CD4-positive, alpha-beta memory T cell (primary cell): ENCODE results near the gene BRD9. TPM values are rescaled to one million over a fixed set of nuclear protein-coding genes. Genes with fewer than 3 reads are reported as not detected.
"Not testable (repeated sequence)": the region's sequence is repeated elsewhere in the genome, so short reads cannot be mapped to it uniquely, and the experiment has no call there.

Experiments
- CTCF ChIA-PET: fragments of 350-600 bp; sonication (Branson Sonifier 250); formaldehyde crosslinking; loops from one replicate; lab custom pipeline; 2021; ENCODE audit warnings: inconsistent platforms; ENCODE audit not compliant: partially characterized antibody; lab: Charles Lee
- POLR2A ChIA-PET: fragments of 350-600 bp; sonication (Branson Sonifier 250); formaldehyde crosslinking; loops from one replicate; lab custom pipeline; 2021; ENCODE audit not compliant: partially characterized antibody; lab: Charles Lee
- DNase-seq, 5 donors: peaks; one replicate each; pipeline versions ENCODE4 v3.0.0 to v3.0.0-alpha.2; 2020 to 2022; ENCODE audit warnings: mixed read lengths in 1 of 5
- H3K27ac ChIP-seq: one replicate; pipeline ENCODE4 v1.7.0; 2013; ENCODE audit warnings: low read depth, low read length
- H3K27me3 ChIP-seq: 2 replicates; pipeline ENCODE4 v1.7.0; 2013; ENCODE audit warnings: mild to moderate bottlenecking, low read length, moderate library complexity; ENCODE audit not compliant: insufficient read depth
- H3K36me3 ChIP-seq: 2 replicates; pipeline ENCODE4 v1.7.0; 2013; ENCODE audit warnings: mild to moderate bottlenecking, low read length, moderate library complexity; ENCODE audit not compliant: insufficient read depth
- H3K4me1 ChIP-seq: 2 replicates; pipeline ENCODE4 v1.7.0; 2013; ENCODE audit warnings: mild to moderate bottlenecking, low read length, moderate library complexity; ENCODE audit not compliant: insufficient read depth
- H3K4me3 ChIP-seq, 2 donors: one replicate each; pipeline ENCODE4 v1.7.0; 2013; ENCODE audit warnings: low read length in 2 of 2, mild to moderate bottlenecking in 1 of 2
- H3K9me3 ChIP-seq, 2 donors: one replicate each; pipeline ENCODE4 v1.7.0; 2013; ENCODE audit warnings: low read length in 2 of 2, control low read depth in 1 of 2; ENCODE audit not compliant: control insufficient read depth in 1 of 2
- H3K27ac Mint-ChIP-seq, 7 donors: one replicate each; pipeline ENCODE4 v1.8.0; 2020 to 2021; ENCODE audit warnings: mixed read lengths in 7 of 7, mild to moderate bottlenecking in 6 of 7, inconsistent platforms in 3 of 7, moderate library complexity in 3 of 7
- H3K27me3 Mint-ChIP-seq, 2 donors: one replicate each; pipeline ENCODE4 v1.8.0; 2020 to 2021; ENCODE audit warnings: mixed read lengths in 2 of 2
- H3K36me3 Mint-ChIP-seq, 2 donors: one replicate each; pipeline ENCODE4 v1.8.0; 2020 to 2021; ENCODE audit warnings: mixed read lengths in 2 of 2, inconsistent platforms in 1 of 2, mild to moderate bottlenecking in 1 of 2
- H3K4me1 Mint-ChIP-seq, 4 donors: one replicate each; pipeline ENCODE4 v1.8.0; 2020 to 2021; ENCODE audit warnings: mixed read lengths in 4 of 4, mild to moderate bottlenecking in 1 of 4
- H3K4me3 Mint-ChIP-seq, 8 donors: one replicate each; pipeline ENCODE4 v1.8.0; 2020 to 2021; ENCODE audit warnings: mixed read lengths in 8 of 8, mild to moderate bottlenecking in 7 of 8, moderate library complexity in 6 of 8, inconsistent platforms in 3 of 8
- H3K9me3 Mint-ChIP-seq, 8 donors: one replicate each; pipeline ENCODE4 v1.8.0; 2020 to 2021; ENCODE audit warnings: mixed read lengths in 8 of 8, mild to moderate bottlenecking in 5 of 8, inconsistent platforms in 3 of 8, moderate library complexity in 1 of 8
- intact Hi-C: fragments of 100-400 bp; cut with micrococcal nuclease; formaldehyde crosslinking; loops from one replicate; pipeline ENCODE4 v1.15.1; 2023
- polyA plus RNA-seq, 2 donors: library from polyadenylated mRNA; unstranded; fragments of 300-500 nt; fragmentation: Illumina TruSeq; gene quantifications; one replicate each; pipeline ENCODE4 v1.2.3, GENCODE V29; 2021
- total RNA-seq, 2 experiments: library from RNA; stranded (reverse); gene quantifications; one replicate each; pipeline ENCODE4 v1.2.3, GENCODE V29; 2021

The BRD9 gene
- total and polyA plus RNA-seq, 4 experiments from 2014 or later, result 8.0 to 86.8 (median 51.3) TPM

GRCh38 chr5:852018-852417 is 40.6 kb downstream of the BRD9 start:
- Mint-ChIP-seq H3K36me3 (no peaks in the 10 kb centered on the region), H3K9me3 (no peaks in the 10 kb centered on the region), H3K4me1 (peaks cover 0 to 4% (median 0%) of the 10 kb centered on the region in 4 donors), H3K4me3 (no peak overlapping the region), H3K27me3 (peaks cover 0 to 4% of the 10 kb centered on the region in 2 donors), H3K27ac (peak overlapping the region in 1 of 7 donors; percentile 66)
- Histone ChIP-seq H3K36me3 (no peaks in the 10 kb centered on the region), H3K27me3 (no peaks in the 10 kb centered on the region), H3K4me3 (no peak overlapping the region), H3K4me1 (no peaks in the 10 kb centered on the region), H3K9me3 (no peaks in the 10 kb centered on the region), H3K27ac (no peak overlapping the region)
- POLR2A ChIA-PET, result no interaction called here
- intact Hi-C loops, result no loop called here
- no peak for DNase-seq
- CTCF ChIA-PET, result no interaction called here

DNA sequence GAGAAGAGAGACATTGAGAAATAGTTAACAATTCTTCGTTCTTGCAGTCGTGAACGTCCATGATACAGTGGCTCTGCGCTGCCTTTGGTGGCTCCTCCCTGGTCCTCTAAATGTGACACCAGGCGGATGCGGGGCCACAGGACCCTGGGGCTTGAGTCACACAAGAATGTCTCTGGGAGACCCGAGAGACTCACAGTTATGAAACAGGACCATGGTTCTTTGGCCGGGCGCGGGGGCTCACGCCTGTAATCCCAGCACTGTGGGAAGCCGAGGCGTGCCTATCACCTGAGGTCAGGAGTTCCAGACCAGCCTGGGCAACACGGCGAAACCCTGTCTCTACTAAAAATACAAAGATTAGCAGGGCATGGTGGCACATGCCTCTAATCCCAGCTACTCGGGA is 41.0 kb downstream of the BRD9 start:
- Mint-ChIP-seq H3K27ac (no peak overlapping the region), H3K4me1 (peaks cover 3 to 9% (median 4%) of the 10 kb centered on the region in 4 donors), H3K4me3 (no peak overlapping the region), H3K9me3 (no peaks in the 10 kb centered on the region), H3K36me3 (peaks cover 0 to under 1% of the 10 kb centered on the region in 2 donors), H3K27me3 (peaks cover 0 to 6% of the 10 kb centered on the region in 2 donors)
- ChIA-PET POLR2A (no interaction called here), CTCF (no interaction called here)
- intact Hi-C loops, result no loop called here
- Histone ChIP-seq H3K4me1 (no peaks in the 10 kb centered on the region), H3K4me3 (no peak overlapping the region), H3K27ac (no peak overlapping the region), H3K27me3 (no peaks in the 10 kb centered on the region), H3K9me3 (no peaks in the 10 kb centered on the region), H3K36me3 (no peaks in the 10 kb centered on the region)
- DNase-seq, result no peak

DNA sequence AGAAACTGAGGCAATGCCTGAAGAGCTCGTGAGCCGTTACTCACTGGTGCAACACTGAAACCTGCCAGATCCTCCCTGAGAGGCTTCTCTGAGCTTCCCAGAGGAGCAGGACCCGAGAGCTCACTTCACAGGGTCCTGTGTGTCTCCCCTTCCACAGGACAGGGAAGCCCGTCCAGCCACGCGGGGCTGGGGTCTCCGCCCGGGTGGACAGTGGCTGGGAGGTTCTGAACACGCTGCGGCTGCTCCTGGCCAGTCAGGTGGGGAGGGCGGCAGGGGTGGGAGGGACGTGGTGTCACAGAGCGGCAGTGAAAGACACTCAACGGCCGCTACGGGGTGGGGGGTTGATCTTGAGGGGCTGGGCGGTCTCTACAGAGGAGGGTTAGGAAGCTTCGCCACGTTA is 41.5 kb downstream of the BRD9 start:
- H3K27me3 ChIP-seq, result no peaks in the 10 kb centered on the region
- no peaks in the 10 kb centered on the region for H3K36me3 ChIP-seq
- peaks cover 7 to 12% (median 7%) of the 10 kb centered on the region in 4 donors for H3K4me1 Mint-ChIP-seq
- H3K9me3 Mint-ChIP-seq, result no peaks in the 10 kb centered on the region
- H3K27ac Mint-ChIP-seq, result no peak overlapping the region
- intact Hi-C loops, result no loop called here
- peaks cover 0 to 4% of the 10 kb centered on the region in 2 donors for H3K36me3 Mint-ChIP-seq
- no peak for DNase-seq
- no peak overlapping the region for H3K4me3 Mint-ChIP-seq
- peaks cover 0 to 6% of the 10 kb centered on the region in 2 donors for H3K27me3 Mint-ChIP-seq
- H3K4me3 ChIP-seq, result no peak overlapping the region
- POLR2A ChIA-PET, result no interaction called here
- no peaks in the 10 kb centered on the region for H3K9me3 ChIP-seq
- no peaks in the 10 kb centered on the region for H3K4me1 ChIP-seq
- no peak overlapping the region for H3K27ac ChIP-seq
- CTCF ChIA-PET, result no interaction called here

DNA sequence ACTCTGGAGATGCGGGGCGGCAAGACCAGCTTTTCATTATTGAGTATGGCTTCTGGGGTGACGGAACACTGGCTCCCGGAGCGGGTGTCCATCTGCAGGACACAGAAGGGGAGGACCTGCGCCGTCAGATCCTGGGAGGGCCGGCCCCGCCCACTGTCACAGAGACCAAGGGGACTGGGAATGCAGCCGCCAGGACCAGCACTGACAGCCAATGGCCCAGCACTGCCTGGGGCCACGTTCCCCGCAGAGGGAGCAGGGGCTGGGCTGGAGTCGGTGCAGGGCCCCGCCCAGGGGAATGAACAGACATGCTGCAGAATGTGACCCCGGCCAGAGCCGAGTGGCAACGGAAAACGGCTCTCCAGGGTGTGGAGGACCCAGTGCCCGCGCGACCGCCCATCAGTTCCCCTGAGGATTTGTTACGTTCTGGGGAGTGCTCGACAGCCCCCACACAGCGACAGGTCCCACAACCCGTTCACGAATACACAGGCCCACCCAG is 42.0 kb downstream of the BRD9 start, which contains the start of gene ZDHHC11:
Gene ZDHHC11, minus strand, starts transcription at position 476 of the 496 bp plus-strand sequence. Its CDS starts 384 bp downstream, at position 92.
- intact Hi-C loops, result no loop called here

DNA sequence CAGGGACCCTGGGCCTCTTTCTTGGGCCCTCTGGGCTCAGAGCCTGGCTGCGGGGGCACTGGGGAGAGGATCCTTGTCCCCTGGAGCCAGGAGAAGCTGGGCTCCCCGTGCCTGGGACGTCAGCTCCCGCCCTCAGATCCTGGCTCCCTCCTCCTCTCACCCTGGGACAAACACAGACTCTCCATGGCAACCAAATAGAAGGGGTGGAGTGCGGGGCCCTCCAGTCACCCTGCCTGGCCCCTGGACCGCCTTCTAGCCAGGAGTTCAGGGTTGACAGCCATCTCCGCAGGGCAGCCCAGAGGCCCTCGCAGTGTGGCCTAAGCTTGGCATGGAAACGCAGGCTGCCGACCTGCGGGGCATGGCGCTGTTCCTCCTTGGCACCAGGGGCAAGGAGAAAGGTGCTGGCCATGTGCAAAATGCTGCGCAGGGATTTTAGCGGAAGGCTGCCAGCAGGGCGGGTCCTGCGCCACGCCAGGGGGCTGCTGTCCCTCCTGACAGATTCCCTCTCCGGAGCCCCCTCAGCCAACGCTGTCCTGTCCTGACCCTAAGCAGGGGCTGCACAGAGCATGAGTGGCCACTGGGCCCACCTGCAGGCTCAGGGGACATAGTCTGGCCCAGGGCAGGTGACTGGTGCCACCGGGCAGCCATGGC is 42.8 kb downstream of the BRD9 start:
- peaks cover 0 to 4% of the 10 kb centered on the region in 2 donors for H3K36me3 Mint-ChIP-seq
- Histone ChIP-seq H3K9me3 (no peaks in the 10 kb centered on the region), H3K36me3 (no peaks in the 10 kb centered on the region), H3K4me3 (no peak overlapping the region), H3K27me3 (no peaks in the 10 kb centered on the region), H3K27ac (no peak overlapping the region), H3K4me1 (no peaks in the 10 kb centered on the region)
- H3K4me1 Mint-ChIP-seq, result peaks cover 7 to 12% (median 7%) of the 10 kb centered on the region in 4 donors
- no peaks in the 10 kb centered on the region for H3K9me3 Mint-ChIP-seq
- peaks cover 0 to 6% of the 10 kb centered on the region in 2 donors for H3K27me3 Mint-ChIP-seq
- peak in 2 of 5 donors; percentile 22 to 46 for DNase-seq
- intact Hi-C loops, result no loop called here
- ChIA-PET POLR2A (no interaction called here), CTCF (no interaction called here)
- no peak overlapping the region for H3K4me3 Mint-ChIP-seq
- H3K27ac Mint-ChIP-seq, result no peak overlapping the region

More for the DNA sequence above, 42.0 kb downstream of the BRD9 start, which contains the start of gene ZDHHC11:
- Mint-ChIP-seq H3K36me3 (peaks cover 0 to 4% of the 10 kb centered on the region in 2 donors), H3K9me3 (no peaks in the 10 kb centered on the region), H3K4me1 (peaks cover 7 to 12% (median 7%) of the 10 kb centered on the region in 4 donors), H3K4me3 (no peak within 1 kb of the TSS), H3K27ac (no peak within 1 kb of the TSS), H3K27me3 (peaks cover 0 to 6% of the 10 kb centered on the region in 2 donors)
- no peaks in the 10 kb centered on the region for H3K36me3 ChIP-seq
- POLR2A ChIA-PET, result no interaction called here
- H3K4me1 ChIP-seq, result no peaks in the 10 kb centered on the region
- CTCF ChIA-PET, result no interaction called here
- H3K9me3 ChIP-seq, result no peaks in the 10 kb centered on the region
- DNase-seq, result no peak
- no peaks in the 10 kb centered on the region for H3K27me3 ChIP-seq
- H3K4me3 ChIP-seq, result no peak within 1 kb of the TSS
- H3K27ac ChIP-seq, result no peak within 1 kb of the TSS

- CTCF ChIA-PET, result no interaction called here
- H3K4me1 Mint-ChIP-seq, result peaks cover 7 to 12% (median 7%) of the 10 kb centered on the region in 4 donors
- H3K4me3 Mint-ChIP-seq, result no peak overlapping the region
Measured at GRCh38 chr5:848671-849111, 43.9 kb downstream of the BRD9 start.

GRCh38 chr5:847736-848135 is 44.9 kb downstream of the BRD9 start:
- H3K27ac ChIP-seq, CTCF ChIA-PET, H3K27ac Mint-ChIP-seq, H3K9me3 Mint-ChIP-seq, H3K27me3 Mint-ChIP-seq, H3K4me1 ChIP-seq, POLR2A ChIA-PET, H3K27me3 ChIP-seq, H3K36me3 Mint-ChIP-seq, H3K4me3 ChIP-seq, H3K4me3 Mint-ChIP-seq, H3K9me3 ChIP-seq, H3K36me3 ChIP-seq: not testable (repeated sequence)
- peaks cover 7 to 12% (median 7%) of the 10 kb centered on the region in 4 donors for H3K4me1 Mint-ChIP-seq
- intact Hi-C loops, result loop anchor here (2.0 kb wide), 1 partner anchor 89 kb away; no protein-coding TSS in a partner anchor
- peak in 1 of 5 donors; percentile 3 for DNase-seq

More at GRCh38 chr5:848671-849111, 43.9 kb downstream of the BRD9 start:
- H3K27ac Mint-ChIP-seq, result no peak overlapping the region
- no peaks in the 10 kb centered on the region for H3K9me3 ChIP-seq
- no peak overlapping the region for H3K27ac ChIP-seq
- H3K36me3 Mint-ChIP-seq, result peaks cover 0 to 4% of the 10 kb centered on the region in 2 donors
- no peaks in the 10 kb centered on the region for H3K27me3 ChIP-seq
- POLR2A ChIA-PET, result no interaction called here
- intact Hi-C loops, result no loop called here
- peaks cover 0 to 6% of the 10 kb centered on the region in 2 donors for H3K27me3 Mint-ChIP-seq
- no peaks in the 10 kb centered on the region for H3K4me1 ChIP-seq
- H3K4me3 ChIP-seq, result no peak overlapping the region
- no peaks in the 10 kb centered on the region for H3K36me3 ChIP-seq
- no peaks in the 10 kb centered on the region for H3K9me3 Mint-ChIP-seq
- DNase-seq, result no peak
